Peyer's patch (tissue), 4 donors: ENCODE data around the gene TBC1D17. TPM values are rescaled to one million over a fixed set of nuclear protein-coding genes. Genes with fewer than 3 reads are reported as not detected.
A peak's percentile ranks its signal among the peaks of the same experiment; 100 is the strongest.

ENCODE experiments used
- DNase-seq, 3 donors: peaks; one replicate each; pipeline ENCODE4 v3.0.0-alpha.2; 2017 to 2019
- H3K27ac ChIP-seq, 4 donors: fragments of 200-600 bp; sonication (generic); one replicate each; pipeline ENCODE4 v1.5.1; 2016 to 2019
- H3K27me3 ChIP-seq, 2 donors: fragments of 200-600 bp; sonication (generic); one replicate each; pipeline ENCODE4 v1.5.1; 2019
- H3K36me3 ChIP-seq, 3 donors: fragments of 200-600 bp; sonication (generic); one replicate each; pipeline ENCODE4 v1.5.1; 2016 to 2019
- H3K4me1 ChIP-seq, 4 donors: fragments of 200-600 bp; sonication (generic); one replicate each; pipeline ENCODE4 v1.5.1; 2016 to 2019
- H3K4me3 ChIP-seq, 4 donors: fragments of 200-600 bp; sonication (generic); 1 replicate in 3 of 4; 2 replicates in 1 of 4; pipeline ENCODE4 v1.5.1; 2016 to 2019; ENCODE audit warnings: mild to moderate bottlenecking in 1 of 4
- H3K9me3 ChIP-seq, 4 donors: fragments of 200-600 bp; sonication (generic); one replicate each; pipeline ENCODE4 v1.5.1; 2016 to 2019; ENCODE audit warnings: mild to moderate bottlenecking in 1 of 4
- POLR2A ChIP-seq, 2 donors: fragments of 450-650 bp; IDR thresholded peaks; one replicate each; pipeline ENCODE4 v1.5.1; 2017; ENCODE audit warnings: antibody characterized with exemption in 2 of 2, mild to moderate bottlenecking in 2 of 2, moderate library complexity in 2 of 2
- total RNA-seq, 4 donors: library from RNA; depleted of rRNA; stranded (reverse); fragments of >200 nt; gene quantifications; one replicate each; pipeline ENCODE4 v1.1.0, GENCODE V29; 2016
- TF ChIP-seq, protein P1 (sequence below), 6 experiments: fragments of 450-650 bp in 4 of 6; fragments of 200-600 bp in 2 of 6; sonication (generic) in 1 of 6; IDR thresholded peaks; one replicate each; pipeline ENCODE4 v1.5.1; 2017 to 2019; ENCODE audit warnings: antibody characterized with exemption in 6 of 6, mild to moderate bottlenecking in 3 of 6, moderate library complexity in 1 of 6

Gene TBC1D17
- total RNA-seq, 4 donors from 2014 or later = 22.8 to 83.3 (median 62.1) TPM

DNA sequence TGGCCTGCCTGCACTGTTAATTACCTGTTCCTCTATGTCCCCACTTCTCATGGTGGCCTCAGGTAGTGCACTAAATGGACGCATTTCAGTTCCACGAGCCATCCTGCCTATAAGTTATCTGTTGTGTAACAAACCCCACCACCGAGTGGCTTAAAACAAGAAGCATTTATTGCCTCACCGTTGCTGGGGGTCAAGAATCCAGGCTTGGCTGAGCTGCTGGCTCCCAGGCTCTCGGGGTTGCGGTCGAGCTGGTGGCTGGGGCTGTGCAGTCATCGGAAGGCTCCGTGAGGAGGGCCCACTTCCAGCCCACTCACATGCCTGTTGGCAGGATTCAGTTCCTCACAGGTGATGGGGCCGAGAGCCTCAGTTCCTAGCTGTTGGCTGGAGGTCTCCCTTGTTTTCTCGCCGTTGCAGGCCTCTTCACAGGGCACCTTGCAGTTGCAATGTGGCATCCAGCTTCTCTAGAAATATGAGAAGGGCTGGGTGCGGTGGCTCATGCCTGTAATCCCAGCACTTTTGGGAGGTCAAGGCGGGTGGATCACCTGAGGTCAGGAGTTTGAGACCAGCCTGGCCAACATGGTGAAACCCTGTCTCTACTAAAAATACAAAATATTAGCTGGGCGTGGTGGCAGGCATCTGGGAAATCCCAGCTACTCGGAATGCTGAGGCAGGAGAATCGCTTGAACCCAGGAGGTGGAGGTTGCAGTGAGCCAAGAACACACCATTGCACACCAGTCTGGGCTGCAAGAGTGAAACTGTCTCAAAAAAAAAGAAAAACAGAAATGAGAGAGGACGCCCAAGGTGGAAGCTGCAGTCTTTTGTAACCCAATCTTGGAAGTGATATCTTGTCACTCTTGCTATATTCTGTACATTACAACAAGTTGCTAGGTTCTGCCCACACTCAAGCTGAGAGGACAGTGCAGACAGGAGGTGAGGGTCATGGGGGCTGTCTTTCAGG lies 33.1 kb upstream of the TBC1D17 start:
- no peaks in the 10 kb centered on the region for H3K9me3 ChIP-seq
- TF ChIP-seq, protein P1, sequence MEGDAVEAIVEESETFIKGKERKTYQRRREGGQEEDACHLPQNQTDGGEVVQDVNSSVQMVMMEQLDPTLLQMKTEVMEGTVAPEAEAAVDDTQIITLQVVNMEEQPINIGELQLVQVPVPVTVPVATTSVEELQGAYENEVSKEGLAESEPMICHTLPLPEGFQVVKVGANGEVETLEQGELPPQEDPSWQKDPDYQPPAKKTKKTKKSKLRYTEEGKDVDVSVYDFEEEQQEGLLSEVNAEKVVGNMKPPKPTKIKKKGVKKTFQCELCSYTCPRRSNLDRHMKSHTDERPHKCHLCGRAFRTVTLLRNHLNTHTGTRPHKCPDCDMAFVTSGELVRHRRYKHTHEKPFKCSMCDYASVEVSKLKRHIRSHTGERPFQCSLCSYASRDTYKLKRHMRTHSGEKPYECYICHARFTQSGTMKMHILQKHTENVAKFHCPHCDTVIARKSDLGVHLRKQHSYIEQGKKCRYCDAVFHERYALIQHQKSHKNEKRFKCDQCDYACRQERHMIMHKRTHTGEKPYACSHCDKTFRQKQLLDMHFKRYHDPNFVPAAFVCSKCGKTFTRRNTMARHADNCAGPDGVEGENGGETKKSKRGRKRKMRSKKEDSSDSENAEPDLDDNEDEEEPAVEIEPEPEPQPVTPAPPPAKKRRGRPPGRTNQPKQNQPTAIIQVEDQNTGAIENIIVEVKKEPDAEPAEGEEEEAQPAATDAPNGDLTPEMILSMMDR (IDR thresholded peaks at IDR 0.05) = no peak
- no peak for TF ChIP-seq POLR2A (IDR thresholded peaks at IDR 0.05)
- no peak for DNase-seq
- no peaks in the 10 kb centered on the region for H3K36me3 ChIP-seq
- H3K27me3 ChIP-seq = no peaks in the 10 kb centered on the region
- peak overlapping the region in 1 of 4 donors; percentile 58 for H3K27ac ChIP-seq
- H3K4me3 ChIP-seq = no peak overlapping the region
- H3K4me1 ChIP-seq = peaks cover 0 to 5% (median 0%) of the 10 kb centered on the region in 4 donors

DNA sequence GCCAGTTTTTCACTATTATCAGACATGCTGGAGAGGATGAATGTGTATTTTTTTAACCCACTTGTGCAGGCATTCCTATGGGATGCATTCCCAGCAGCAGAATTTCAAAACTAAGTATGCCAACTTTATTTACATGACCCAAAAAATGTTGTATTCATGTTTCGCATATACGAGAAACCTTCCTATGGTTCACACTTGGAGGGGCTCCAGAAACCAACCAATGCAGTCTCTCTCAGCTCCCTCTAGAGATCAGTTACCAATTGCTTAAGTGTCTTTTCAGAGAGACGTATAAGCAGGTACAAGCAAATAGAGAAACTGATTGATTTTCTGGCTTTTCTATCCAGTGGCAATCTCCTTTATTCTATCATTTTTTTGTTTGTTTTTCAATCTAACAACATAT lies 32.1 kb upstream of the TBC1D17 start:
- Histone ChIP-seq H3K9me3 (no peaks in the 10 kb centered on the region), H3K36me3 (no peaks in the 10 kb centered on the region), H3K27me3 (no peaks in the 10 kb centered on the region), H3K27ac (no peak overlapping the region), H3K4me1 (peaks cover 0 to 5% (median 0%) of the 10 kb centered on the region in 4 donors), H3K4me3 (no peak overlapping the region)
- DNase-seq = no peak
- TF ChIP-seq, protein P1 (IDR thresholded peaks at IDR 0.05) = no peak
- TF ChIP-seq POLR2A (IDR thresholded peaks at IDR 0.05) = no peak

DNA sequence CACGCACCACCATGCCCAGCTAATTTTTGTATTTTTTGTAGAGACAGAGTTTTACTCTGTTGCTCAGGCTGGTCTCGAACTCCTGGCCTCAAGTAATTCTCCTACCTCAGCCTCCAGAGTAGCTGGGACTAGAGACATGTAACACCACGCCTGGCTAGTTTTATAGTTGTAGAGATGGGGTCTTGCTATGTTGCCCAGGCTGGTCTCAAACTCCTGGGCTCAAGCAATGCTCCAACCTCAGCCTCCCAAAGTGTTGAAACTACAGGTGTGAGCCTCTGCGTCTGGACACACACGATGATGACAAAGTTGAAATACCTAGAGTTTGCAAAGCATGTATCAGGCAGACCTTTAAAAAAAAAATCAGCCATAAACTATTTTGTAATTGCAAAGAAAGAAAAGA lies 31.1 kb upstream of the TBC1D17 start:
- H3K4me3 ChIP-seq = no peak overlapping the region
- no peaks in the 10 kb centered on the region for H3K9me3 ChIP-seq
- H3K27me3 ChIP-seq = no peaks in the 10 kb centered on the region
- H3K36me3 ChIP-seq = no peaks in the 10 kb centered on the region
- no peak for DNase-seq
- TF ChIP-seq, protein P1 (IDR thresholded peaks at IDR 0.05) = no peak
- no peak for TF ChIP-seq POLR2A (IDR thresholded peaks at IDR 0.05)
- H3K27ac ChIP-seq = no peak overlapping the region
- H3K4me1 ChIP-seq = peaks cover 0 to 5% (median 0%) of the 10 kb centered on the region in 4 donors

DNA sequence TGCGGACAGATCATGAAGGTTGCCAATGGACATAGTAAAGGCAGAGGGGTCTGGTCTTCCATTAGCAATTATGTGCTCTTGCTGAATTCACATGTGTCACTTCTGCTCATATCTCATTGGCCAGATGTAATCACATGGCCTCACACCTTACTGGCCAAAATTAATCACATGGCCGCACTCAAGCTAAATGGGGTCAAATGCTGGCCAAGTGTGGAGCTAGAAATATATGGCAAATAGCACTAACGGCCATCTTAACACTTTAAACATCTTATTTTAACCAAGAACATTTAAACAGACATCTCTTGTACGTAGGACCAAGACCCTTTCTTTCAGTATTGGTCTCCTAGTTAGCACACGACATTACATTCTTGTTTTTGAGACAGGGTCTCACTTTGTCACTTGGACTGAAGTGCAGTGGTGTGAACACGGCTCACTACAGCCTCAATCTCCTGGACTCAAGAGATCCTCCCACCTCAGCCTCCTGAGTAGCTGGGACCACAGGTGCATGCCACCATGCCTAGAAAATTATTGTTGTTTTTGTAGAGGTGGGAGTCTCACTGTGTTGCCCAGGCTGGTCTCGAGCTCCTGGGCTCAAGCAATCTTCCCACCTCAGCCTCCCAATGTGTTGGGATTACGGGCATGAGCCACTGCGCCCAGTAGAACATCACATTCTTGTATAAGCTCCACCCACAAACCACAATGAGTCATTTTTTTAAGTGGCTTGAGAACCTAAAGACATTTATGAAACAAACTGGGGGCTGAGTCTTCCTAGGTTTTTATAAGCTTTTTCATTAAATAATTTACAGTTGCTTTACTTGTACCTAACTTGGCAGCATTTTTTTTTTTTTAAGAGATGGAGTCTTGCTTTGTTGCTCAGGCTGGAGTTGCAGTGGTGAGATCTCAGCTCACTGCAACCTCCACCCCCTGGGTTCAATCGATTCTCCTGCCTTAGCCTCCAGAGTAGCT lies 29.5 kb upstream of the TBC1D17 start:
- no peak for DNase-seq
- TF ChIP-seq, protein P1 (IDR thresholded peaks at IDR 0.05) = no peak
- H3K27ac ChIP-seq = peak overlapping the region in 1 of 4 donors; percentile 8
- peaks cover 0 to 11% (median 9%) of the 10 kb centered on the region in 4 donors for H3K4me1 ChIP-seq
- no peaks in the 10 kb centered on the region for H3K27me3 ChIP-seq
- no peaks in the 10 kb centered on the region for H3K9me3 ChIP-seq
- H3K4me3 ChIP-seq = no peak overlapping the region
- no peaks in the 10 kb centered on the region for H3K36me3 ChIP-seq

DNA sequence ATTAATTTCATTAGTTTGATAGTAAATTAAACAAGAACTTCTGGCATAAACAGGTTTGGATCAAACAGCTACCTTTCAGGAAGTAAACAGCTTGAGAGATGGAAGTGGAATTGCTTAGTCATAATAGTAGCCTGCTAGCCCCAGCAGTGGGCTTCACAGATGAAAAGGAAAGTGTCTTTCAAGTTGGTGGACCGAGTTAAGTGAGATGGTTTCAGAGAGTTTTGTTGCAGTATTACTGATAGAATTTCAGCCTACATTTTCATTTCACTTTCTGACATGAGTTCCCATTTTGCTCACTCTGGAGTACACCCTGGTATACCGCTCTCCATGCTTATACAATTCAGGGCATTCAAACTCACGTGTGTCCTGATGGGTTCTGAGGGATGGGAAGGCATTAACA lies 28.6 kb upstream of the TBC1D17 start:
- Histone ChIP-seq H3K4me3 (no peak overlapping the region), H3K4me1 (peaks cover 0 to 17% (median 9%) of the 10 kb centered on the region in 4 donors), H3K36me3 (no peaks in the 10 kb centered on the region), H3K9me3 (no peaks in the 10 kb centered on the region), H3K27me3 (no peaks in the 10 kb centered on the region), H3K27ac (no peak overlapping the region)
- no peak for TF ChIP-seq POLR2A (IDR thresholded peaks at IDR 0.05)
- TF ChIP-seq, protein P1 (IDR thresholded peaks at IDR 0.05) = no peak
- no peak for DNase-seq
